GM21737 (cell line): ENCODE results near the gene RARB.

ENCODE experiments used
- ATAC-seq: cut with Tn5 transposase; IDR thresholded peaks from one replicate; pipeline ENCODE4 v1.9.1; 2021; ENCODE audit warnings: mild to moderate bottlenecking, moderate library complexity; ENCODE audit not compliant: unreplicated experiment

Gene RARB

DNA sequence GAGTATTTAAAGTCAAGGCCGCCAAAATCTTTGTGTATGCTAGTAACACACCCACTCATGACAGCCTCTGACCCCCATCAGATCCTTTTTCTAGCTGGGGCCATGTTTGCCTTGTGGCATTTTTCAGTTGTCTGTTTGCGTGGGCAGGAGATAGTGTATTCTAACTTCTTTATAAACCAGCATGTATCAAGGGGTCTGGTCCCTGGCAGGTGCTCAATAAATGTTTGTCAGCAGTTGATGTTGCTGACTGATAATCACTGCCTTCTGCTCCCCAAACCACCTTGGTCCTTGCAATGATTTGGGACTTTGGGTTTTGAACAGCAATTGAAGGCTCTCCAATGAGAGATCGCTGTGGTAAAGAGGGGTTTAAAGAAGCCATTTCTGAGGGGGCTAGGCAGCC is 19.2 kb downstream of the RARB start:
- ATAC-seq: no peak

DNA sequence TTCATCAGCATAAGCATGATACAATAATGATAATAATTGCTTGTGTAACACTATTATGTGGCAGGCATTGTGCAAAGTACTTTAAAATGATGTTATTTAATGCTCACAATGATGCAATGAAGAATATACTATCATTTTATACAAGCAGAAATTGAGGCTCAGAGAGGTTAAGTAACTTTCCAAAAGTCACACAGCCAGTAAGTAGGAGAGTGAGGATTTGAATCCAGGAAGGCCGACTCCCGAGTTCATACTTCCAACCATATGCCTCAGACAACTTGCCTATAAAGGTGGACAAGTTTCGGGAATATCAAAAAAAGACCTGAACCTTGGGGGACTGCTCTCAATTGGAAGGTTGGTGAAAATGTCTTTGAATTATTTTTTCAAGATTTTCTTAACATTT is 19.9 kb downstream of the RARB start:
- ATAC-seq: no peak

DNA sequence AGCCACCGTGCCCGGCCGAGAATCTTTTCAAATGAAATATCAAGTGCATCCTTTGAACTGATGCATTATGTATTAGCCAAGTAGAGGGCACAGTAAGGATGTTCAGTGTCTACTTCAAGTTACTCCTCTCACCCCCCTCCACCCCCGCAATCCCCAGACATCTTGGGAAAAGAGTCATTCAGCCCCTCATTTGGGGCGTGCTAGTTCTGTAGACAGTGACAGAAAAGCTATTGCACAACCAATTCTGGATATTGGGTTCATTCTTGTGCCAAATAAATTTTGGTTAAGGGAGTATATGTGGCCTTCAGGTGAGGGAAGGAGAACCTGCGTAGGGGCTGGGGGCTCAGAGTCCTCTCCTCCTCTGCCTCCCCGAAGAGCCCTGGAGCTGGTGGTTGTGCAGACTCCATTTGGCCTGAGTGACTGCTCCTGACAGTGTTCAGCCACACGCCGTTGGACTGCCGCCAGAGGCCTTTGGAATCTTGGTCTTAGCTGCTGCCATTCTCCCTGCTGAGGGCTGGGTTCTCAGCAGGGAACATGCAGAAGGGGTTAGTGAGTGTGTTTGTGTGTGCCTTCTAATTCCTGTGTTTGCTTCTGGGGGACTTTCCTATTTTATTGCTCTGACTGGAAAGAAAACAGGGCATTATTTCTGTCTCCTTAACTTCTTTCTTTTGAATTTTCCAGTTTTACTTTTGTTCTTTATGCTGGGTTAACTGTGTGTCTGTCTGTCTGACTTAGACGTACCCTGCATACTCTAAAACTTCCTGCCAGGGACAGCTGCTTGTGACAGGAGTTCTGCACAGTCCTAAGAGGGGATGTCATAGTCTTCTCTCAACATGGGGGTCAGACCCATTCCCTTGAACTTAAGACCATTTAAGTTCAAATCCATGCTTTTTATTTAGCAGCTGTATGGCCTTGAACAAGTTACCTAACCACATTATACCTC is 21.0 kb downstream of the RARB start:
- no peak for ATAC-seq

DNA sequence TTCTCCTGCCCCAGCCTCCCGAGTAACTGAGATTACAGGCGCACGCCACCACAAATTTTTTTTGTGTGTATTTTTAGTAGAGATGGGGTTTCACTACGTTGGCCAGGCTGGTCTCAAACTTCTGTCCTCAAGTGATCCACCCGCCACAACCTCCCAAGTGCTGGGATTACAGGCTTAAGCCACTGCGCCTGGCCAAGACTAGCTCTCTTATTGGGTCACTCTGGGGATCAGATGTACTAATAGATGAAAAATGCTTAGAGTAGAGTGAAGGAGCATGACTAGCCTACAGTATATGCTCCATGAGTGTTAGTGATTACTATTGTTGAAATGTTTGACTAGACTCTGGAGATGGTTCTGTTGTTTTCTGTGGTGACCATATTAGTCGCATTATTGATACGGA is 21.8 kb downstream of the RARB start:
- ATAC-seq: no peak

DNA sequence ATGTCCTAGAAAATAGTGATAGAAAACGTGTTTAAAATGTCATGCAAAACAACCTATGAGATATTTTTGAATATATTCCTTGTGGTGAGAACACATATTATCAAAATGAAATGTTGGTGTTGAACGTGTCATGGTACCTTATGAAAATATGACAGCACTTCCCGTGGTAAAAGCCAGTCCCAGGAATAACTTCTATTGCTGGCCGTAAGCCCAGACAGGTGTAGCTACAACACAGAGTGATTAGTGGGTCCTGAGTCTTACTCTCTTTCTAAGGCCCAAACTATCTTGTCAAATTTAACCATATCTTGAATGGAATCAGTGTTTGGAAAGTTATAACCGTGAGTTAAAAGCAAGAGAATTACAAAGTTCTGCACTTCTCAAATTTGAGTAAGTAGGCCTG is 24.1 kb downstream of the RARB start:
- no peak for ATAC-seq

DNA sequence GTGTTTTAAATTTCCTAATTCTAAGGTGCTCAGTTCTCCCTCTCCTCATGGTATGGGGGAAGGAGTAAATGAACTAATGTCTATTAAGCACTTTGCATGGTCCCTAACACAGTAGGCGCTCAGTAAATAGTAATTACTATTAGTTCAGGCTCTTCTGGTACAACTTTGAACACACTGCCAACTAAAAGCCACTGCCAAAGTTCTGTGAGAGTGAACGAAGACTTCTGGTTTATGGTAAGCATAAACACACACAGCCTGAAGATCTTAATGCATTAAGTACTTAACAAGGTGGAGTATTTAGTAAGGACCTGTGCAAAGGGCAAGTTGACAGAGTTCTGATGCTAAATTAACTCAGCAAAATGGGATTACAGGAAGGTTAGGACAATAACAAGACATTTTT is 24.7 kb downstream of the RARB start:
- ATAC-seq: no peak

DNA sequence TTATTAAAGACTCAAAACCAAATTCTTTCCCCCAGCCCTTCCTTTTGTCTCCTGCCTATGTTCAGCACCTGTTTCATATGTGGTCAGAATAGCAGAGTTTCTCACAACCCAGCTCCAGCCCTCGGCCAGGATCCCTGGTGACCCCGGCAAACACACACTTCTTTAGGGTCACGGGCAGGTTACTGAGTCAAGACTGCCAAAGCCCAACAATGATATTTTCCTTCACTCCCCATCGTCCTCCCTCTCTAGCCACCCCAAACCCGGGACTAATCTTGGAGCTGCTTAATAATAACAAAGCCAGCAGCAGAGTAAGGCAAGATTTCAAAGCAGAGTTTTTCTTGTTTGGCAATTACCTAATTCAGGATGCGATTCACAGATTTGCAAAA is 25.5 kb downstream of the RARB start:
- ATAC-seq: no peak

DNA sequence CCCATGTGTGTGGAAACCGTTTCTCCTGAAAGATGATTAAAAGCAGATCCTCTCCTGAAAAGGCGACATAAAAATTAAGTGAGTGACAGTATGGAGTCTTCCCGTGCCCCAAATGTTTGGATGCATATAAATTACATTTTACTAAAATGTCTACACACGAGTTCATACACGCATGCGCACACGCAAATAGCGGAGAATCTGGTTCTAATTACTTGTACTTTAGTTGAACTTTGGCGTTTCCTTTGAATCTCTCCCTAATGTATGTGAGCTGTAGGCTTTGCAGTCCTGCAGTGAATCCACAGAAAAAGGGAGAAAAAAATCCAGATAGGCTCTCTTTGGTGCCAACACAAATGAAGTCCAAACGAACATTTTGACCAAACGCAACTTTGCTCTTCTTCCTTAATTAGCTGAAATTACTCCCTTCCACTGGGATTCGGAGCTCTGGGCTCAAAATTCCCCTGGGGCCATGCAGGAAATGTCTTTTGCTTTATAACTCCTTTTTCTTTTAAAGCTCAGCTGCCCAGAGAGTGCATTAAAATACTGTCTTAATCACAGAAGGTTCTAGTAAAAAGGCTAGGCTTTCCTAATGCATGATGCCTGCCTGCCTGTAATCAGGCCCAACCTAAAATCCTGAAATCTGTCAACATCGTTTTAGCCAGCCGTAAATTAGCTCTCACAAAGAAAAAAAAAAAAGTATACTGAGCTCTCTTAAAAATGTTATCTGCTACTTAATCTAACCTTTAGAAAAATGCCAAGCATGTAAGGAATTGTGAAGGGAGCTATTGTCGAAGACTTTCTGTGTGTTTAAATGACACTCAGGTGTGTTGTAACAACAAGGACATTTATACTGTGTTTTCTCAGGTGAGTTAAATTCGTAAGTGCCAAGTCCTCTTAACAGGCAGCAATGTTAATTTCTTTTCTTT is 26.2 kb downstream of the RARB start:
- no peak for ATAC-seq

DNA sequence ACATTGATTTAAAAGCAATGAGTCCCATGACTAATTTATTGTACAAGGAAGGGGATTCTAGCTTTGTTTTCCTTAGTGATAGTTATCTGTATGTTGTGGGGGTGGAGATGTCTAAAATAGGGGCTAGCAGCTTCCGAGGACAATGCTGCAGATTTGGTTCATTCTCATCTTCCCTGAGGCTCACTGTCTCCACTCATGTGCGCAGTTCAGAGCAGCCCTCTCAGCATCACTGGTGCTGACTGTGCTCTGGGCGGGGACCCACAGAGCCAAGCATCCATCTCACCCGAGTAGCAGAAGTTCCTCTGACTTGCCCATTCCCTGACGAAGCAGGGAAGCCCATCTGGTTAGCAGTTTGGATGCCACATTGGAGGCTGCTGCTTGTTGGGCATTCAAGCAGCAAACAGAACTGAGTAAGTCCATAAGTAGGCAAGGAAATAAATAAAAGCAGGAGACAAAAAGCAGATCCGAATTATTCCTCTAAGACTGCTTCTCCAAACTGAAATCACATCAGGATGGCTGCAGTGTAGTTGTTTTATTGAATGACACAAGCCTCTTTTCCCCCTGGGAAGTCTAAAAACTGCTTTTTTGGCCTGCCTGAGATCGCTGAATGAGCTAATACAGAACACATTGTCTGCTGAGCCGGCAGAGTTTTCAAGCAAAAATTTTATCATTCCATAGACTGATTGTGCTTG is 27.5 kb downstream of the RARB start:
- ATAC-seq: no peak

DNA sequence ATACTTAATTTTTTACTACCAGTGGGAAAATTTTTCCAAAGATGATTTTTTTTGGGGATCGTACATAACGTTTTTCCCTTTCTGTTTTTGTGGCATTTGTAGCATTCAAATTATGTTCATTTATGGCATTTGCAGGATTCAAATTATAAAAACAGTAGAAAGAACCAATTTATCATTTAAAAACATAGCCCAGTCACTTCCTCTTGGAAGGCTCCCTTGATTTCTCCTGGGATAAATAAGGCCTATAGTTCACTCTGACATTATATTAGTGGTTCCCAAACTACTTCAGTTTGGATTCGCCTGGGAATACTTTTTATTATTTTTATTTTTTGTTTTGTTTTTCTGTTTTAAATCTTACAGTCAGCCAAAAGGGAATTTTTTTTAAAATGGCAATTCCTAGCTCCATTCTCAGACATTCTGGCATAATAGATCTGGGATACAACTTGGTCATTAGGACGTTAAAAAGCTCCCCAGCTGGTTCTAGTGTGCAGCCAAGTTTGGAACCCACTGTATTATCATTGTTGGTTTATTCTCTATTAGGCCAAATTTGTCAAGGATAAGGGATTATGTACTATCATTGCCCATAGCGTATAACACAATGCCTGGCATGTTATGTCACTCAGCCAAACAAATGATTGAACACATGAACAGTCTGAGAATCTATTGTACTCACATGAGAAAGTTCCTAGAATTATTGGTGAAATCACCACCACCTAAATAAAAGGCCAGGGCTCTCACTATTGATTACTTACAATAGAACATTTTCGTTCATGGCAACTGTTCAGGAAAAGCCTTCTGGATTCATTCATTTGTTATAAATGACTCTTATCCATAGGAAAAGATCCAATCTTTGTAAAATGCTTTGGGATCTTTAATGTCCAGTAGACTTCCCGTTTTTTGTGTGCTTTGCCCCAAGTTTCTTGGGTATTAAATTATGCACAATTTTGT is 28.9 kb downstream of the RARB start:
- ATAC-seq: no peak

DNA sequence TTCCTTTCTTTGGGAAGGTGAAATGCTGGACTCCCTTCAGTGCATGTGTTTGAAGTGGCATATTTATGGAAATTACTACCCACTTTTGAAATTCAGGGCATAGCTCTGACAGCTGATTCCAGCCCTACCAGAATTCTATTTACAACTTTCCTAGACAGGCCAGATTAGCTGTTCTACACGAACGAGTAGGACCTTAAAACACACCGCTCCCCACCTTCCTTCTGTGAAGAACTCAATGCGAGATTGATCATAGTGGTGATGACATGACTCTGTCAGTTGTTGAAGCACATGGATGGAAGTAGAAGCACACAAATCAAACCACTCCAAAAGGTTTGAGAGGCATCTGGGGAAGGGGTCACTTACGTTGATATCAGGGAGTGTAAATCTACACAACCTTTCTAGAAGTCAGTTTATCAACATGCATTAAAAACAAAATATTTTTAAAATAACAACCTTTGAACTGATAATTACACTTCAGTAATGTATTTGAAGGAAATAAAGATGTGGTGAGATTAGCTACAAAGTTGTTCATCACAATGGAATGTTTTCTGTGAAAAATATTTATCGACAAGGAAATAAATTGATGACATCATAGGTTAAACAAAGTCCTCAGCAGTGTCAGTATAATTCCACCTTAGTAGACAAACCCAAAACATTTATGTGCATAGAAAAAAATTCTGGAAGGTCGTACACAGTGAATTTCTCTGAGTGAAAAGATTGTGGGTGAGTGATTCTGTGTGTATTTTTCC is 29.8 kb downstream of the RARB start:
- ATAC-seq: no peak

DNA sequence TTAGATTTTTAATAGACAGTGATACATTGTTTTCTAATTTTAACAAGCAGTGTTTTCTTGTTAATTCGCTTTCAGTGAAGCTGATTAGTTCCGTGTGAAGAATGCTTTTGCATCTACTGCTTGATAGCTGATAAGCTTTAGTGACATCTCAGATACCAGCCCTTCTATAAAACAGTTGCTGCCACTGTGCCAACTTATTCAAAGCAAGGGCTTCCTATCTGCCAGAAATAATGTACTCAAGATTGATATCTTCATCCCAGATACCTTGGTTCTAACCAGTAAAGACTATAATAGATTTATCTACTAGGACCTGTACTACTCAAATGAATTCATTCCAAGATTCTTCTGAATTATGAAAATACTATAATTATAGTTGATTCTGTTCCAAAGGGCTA is 30.4 kb downstream of the RARB start:
- ATAC-seq: no peak

DNA sequence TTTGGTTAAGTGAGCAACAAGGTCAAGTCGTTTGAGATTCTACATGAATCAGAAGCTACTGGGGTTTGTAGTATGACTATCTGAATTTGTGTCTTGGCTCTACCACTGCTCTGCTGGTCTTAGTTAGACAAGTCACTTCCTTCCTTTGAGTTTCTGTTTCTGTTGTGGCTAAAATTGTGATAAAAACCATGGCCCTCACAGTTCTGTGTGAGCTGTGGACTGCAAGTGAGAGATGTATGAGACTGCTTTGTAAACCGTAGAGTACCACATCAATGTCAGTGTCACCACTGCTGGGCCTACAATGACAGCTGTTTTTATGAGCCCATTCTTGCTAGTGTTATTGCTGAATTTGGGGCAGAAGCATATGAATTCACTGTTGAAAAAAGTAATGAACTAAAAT is 32.7 kb downstream of the RARB start:
- peak; percentile 96 for ATAC-seq

DNA sequence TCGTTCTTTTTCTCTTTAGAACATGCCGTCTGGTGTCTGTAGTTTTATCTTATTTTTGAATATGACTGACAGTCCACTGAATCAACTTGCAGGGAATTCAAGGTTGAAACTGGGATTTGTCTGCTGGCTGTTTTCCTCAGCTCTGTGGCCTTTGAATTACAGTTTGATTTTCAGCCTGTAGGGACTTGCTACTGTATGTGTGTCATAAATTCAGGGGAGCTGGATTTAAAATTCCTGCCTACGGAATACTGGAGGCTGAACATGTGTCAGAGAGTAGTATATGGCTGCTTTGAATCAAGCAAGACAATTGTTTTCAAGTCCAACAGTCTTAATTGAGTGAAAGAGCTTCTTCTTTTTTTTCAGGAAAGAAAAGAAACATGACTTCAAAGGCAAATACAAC is 33.9 kb downstream of the RARB start:
- no peak for ATAC-seq

DNA sequence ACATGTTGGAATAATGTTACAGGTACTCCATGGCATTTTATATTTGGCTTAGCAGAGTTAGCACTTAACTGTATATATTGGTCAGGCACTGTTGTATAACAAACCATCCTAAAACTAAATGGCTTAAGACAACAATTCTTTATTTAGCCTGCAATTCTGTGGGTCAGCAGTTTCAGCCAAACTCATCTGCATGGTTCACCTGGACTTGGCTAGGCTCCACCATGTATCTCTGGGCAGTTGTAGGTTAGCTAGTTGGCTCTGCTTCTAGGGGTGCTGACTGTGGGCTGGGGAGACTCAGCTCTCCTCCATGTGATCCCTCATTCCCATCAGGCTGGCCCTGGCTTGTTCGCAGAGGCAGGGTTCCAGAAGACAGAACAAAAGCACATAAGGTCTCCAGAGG is 34.4 kb downstream of the RARB start:
- no peak for ATAC-seq

DNA sequence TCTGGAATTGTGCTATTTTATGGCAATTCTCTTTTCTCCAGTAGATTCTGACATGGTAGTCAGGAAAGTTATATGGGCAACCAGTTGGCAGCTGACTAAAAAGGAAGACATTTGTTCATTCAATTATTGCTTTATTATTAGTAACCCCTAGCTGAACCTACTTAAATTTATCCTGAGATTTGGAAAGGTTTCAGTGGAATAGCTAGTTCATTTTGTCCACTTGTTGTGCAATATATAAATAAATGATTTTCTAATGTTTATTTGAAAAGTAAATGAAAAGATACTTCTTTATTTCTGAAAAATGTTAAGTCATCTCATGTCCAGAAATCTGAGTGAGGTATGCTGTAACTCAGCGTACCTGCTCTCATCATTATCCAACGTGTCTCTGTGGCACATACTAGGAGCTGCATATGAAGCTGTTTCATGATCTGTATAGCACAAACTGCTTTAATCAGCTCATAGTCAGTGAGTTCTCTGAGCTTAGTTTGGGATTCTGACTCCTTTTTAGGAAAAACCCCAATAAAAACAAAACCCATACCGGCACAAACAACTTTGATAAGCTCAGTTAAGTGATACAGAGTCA is 35.9 kb downstream of the RARB start:
- ATAC-seq: no peak

DNA sequence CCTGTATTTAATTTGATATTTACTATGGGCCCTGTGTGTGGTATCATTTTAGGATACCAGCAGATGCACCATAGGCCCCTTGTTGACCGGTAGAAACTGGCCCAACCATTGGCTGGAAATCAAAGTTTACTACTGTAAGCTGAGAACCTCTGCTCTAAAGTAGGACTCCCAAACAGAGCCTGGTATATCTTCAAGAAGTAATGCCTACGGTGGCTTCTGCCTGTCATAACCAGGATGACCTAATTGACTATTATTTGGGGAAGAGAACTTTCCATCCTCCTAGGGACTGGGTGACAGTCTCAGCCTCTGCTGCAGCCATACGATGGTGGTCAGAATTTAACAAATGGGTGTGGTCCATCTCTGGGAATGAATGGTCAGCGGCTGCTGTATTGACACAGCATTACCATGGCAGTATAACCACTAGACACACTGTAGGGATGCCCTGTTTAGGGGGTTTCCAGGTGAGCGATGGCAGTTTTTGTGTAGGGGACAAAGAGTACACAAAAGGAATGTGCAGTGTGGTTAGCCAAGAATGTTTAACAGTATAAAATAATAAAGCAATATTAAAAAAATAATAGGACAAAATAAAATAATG is 37.3 kb downstream of the RARB start:
- no peak for ATAC-seq

DNA sequence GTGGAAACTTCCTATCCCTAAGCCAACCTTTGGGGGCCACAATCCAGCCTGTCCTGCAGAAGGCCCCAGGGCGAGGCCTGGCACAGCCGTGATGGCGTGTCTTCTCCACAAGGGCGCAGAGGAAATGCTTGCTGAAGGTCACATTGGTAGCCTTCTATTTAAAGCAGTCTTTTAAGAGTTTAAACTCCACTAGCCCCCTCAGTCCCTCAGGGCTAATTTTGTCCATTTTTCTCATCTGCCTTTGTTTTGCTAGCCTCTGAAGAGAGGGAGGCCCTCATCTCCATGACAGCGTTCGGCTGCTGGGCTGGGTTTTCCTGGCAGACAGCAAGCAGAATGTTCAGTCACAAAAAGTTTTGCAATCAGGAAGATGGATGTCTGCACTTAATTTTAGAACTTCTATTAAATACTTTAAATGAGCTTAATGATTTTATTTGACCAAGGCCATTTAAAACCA is 40.8 kb downstream of the RARB start:
- no peak for ATAC-seq

DNA sequence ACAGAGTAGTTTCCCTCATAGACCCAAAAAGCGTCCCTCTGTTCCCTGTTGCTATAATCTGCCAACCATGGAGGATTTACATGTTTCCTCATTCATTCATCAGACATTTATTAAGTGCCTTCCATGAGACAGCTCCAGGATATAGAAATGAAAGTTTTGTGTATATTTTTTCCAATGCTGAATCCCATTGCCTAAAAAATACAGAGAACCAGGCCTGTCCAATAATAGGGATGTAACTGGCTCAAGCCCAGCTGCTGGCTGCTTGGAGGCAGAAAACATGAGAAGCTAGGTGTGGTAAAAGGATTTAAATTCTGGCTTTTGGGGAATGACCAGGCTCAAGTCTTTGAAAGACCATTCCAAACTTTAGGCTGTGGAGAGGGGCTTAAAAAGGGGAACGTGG is 41.5 kb downstream of the RARB start:
- no peak for ATAC-seq
